HG03064 (cell line): ENCODE measurements around the gene WDR93.
A peak's percentile ranks its signal among the peaks of the same experiment; 100 is the strongest.

ENCODE experiments used
- ATAC-seq: cut with Tn5 transposase; IDR thresholded peaks from one replicate; pipeline ENCODE4 v1.9.1; 2021; ENCODE audit warnings: low read depth; ENCODE audit not compliant: unreplicated experiment

WDR93 gene

DNA sequence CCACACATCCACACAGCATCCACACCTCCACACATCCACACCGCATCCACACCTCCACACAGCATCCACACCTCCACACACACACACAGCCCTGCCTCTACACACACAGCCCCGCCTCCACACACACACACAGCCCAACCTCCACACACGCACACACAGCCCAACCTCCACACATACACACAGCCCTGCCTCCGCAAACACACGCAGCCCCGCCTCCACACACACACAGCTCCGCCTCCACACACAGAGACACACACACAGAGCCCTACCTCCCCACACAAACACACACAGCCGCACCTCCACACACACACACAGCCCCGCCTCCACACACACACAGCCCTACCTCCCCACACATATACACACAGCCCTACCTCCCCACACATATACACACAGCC lies 55.8 kb downstream of the WDR93 start:
- no peak for ATAC-seq

GRCh38 chr15:89747708-89748682 lies 57.4 kb downstream of the WDR93 start:
- no peak for ATAC-seq

- ATAC-seq: no peak
Measured at GRCh38 chr15:89749054-89749453, 58.4 kb downstream of the WDR93 start.

DNA sequence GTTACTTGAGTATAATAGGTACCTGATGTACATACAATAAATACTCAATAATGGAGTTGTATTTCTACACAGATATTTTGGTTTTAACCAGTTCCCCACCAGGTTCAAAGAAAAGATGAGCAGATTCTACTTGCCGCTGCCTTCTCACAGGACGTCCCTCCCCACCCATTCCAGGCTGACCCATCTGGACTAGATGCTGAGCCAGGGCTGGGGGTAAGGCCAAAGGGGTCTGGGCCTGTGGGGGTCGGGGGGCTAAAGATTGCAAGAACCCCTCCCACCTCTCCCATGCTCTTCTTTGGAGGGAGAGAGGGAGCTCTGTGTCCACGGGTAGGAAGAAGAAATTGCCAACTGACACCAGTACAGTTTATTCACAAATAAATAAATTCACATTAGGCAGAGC lies 58.9 kb downstream of the WDR93 start:
- ATAC-seq: no peak

GRCh38 chr15:89749951-89750559 lies 59.4 kb downstream of the WDR93 start:
- ATAC-seq: peak; percentile 10

- ATAC-seq: peak; percentile 87
Measured at GRCh38 chr15:89750560-89751542, 60.2 kb downstream of the WDR93 start, which contains the start of gene MESP1. TSS of gene MESP1 (minus strand) at chr15:89751249. CDS start at chr15:89751231, 18 bp downstream.

DNA sequence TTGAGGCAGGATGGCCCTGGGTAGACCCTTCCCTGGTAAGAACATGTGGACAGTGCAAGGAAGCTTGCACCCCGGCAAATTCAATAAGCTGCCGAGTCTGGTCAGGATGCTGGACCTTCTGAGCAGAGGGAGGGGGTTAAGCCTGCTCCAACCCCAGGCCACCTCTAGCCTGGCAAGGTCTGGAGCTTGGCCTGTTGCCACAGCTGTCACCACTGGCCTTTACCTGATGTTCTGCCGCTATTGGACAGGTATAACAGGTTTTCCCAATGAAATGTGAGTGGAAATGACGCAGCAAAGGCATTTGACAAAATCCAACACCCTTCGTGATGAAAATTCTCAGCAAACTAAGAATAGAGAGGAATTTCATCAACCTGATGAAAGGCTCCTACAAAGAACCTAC lies 61.1 kb downstream of the WDR93 start:
- ATAC-seq: no peak

GRCh38 chr15:89753855-89754254 lies 63.2 kb downstream of the WDR93 start:
- ATAC-seq: no peak

DNA sequence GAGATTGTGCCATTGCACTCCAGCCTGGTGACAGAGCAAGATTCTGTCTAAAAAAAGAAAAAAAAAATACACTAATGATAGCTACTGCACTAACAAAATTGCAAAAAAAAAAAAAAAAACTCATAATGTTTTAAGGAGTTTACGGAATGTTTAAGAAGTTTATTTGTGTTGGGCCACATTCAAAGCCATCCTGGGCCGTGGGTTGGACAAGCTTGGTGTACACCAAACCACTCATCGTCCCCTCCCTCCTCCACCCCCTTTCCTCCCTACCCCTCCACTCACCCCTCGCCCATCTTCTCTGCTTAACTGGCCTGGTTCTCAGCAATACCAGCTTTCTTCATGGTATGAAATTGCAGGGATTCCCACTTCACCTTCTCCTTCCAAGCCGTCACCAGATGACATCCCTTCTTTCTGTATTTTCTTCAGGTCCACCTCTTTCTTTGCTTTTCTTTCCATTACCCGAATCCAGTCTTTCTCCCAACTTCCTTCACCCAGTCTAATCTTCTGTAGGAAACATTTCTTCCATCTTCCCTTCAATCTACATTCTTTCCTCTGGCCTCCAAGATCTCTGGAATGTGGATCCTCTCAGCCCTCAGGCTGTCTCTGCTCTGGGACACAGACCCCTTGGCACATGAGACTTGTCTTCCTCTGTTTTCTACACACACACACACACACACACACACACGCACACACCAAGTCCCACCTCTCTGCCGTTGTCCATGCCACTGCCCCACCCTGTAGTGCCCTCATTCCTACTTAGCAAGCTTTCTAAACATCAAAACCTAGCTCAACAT lies 63.9 kb downstream of the WDR93 start:
- ATAC-seq: no peak

DNA sequence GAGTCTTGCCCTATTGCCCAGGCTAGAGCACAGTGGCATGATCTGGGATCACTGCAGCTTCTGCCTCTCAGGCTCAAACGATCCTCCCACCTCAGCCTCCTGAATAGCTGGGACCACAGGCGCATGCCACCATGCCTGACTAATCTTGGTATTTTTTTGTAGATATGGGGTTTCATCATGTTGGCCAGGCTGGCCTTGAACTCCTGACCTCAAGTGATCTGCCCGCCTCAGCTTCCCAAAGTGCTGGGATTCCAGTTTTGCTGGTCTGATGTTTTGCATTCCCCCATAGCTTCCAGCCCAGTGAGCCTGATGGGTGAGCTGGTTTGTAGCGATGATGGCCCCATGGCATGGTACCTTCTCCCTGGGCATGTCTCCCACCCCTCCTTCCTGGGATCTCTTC lies 65.1 kb downstream of the WDR93 start:
- no peak for ATAC-seq

- no peak for ATAC-seq
Measured at GRCh38 chr15:89756897-89757296, 66.3 kb downstream of the WDR93 start.

DNA sequence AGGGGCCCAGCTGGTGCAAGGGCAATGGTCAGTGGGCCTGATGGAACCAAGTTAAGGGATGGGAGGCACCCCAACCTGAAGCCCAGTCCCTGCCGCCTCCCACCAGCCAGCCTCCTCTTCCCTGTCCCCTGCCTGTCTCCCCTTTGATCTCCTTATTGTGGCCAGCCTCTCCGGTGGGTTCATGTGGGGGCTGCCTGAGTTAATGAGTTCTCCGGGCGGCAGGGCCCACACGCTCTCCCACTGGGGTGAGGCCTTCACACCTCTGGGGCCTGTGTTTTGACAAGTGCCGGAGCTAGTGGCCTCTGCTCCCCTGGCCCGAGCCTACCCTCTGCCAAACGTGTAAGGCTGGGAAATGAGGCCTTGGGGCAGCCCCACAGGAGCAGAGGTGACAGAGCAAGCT lies 67.7 kb downstream of the WDR93 start:
- no peak for ATAC-seq

- no peak for ATAC-seq
Measured at GRCh38 chr15:89758981-89759380, 68.4 kb downstream of the WDR93 start.

GRCh38 chr15:89759835-89760234 lies 69.2 kb downstream of the WDR93 start:
- no peak for ATAC-seq

GRCh38 chr15:89760303-89761008 lies 69.8 kb downstream of the WDR93 start:
- ATAC-seq: no peak

- no peak for ATAC-seq
Measured at GRCh38 chr15:89761009-89761831, 70.6 kb downstream of the WDR93 start.

- no peak for ATAC-seq
Measured at GRCh38 chr15:89761929-89762328, 71.3 kb downstream of the WDR93 start.

DNA sequence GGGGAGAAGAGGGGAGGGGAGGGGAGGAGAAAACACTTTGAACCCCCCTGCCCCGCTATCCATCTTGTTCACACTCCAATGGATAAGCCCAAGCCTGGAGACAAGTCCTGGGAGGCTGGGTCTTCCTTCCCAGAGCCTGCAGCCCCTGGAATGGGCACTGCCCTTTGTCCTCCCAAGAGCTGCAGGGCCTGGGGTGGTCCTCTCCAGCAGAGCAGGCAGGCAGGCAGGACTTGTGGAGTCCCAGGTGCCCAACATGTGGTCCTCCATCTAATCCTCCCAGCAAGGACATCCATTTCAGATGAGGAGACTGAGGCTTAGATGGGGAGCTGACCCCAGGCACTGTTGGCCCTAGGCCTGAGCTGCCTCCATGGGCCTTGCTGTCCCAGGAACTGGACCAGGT lies 75.1 kb downstream of the WDR93 start:
- ATAC-seq: no peak
